Transverse colon (tissue), 3 donors: ENCODE results near the gene ZNF280A.

Experiments
- POLR2A ChIP-seq: fragments of 450-650 bp; IDR thresholded peaks from one replicate; pipeline ENCODE4 v1.6.1; 2016; ENCODE audit warnings: antibody characterized with exemption, mild to moderate bottlenecking, moderate library complexity
- TF ChIP-seq, protein P1 (sequence below), 5 experiments: fragments of 200-600 bp in 3 of 5; fragments of 450-650 bp in 2 of 5; sonication (generic) in 3 of 5; IDR thresholded peaks; 1 replicate in 2 of 5; 2 replicates in 3 of 5; pipeline ENCODE4 v1.5.1; 2016 to 2017; ENCODE audit warnings: antibody characterized with exemption in 5 of 5, inconsistent platforms in 3 of 5, mild to moderate bottlenecking in 2 of 5, moderate library complexity in 1 of 5

DNA sequence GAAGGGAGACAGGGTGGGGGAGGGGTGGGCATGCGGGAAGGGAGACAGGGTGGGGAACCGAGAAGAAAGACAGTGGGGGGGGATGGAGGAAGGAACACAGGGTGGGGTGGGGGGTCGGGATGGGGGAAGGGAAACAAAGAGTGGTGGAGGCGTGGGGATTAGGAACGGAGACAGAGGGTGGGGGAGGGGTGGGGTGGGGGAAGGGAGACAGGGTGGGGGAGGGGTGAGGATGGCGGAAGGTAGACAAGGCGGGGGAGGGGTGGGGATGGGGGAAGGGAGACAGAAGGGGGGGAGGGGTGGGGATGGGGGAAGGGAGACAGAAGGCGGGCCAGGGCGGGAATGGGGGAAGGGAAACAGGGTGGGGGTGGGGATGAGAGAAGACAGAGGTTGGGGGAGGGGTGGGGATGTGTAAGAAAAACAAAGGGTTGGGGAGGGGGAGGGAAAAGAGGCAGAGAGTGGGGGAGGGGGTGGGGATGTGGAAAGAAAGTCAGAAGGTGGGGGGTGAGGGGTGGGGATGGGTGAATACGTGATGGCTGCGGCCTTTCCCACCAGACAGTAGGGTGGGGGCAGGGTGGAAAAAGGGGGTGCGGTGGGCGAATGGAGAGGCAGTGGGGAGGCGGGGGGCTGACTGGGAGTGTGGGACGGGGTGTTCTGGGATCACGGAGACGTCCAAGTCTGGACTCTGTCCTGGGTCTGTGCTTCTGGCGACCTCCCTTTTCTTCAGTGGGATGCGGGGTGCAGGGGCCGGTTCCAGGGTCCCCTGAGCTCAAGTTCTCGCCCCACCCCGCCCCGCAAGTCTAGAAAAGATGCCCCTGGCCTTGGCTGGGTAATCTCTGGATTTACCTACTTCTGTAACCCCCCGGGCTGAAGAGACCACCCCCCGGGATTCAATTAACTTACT, 38.3 kb upstream of the ZNF280A start:
- TF ChIP-seq, protein P1, sequence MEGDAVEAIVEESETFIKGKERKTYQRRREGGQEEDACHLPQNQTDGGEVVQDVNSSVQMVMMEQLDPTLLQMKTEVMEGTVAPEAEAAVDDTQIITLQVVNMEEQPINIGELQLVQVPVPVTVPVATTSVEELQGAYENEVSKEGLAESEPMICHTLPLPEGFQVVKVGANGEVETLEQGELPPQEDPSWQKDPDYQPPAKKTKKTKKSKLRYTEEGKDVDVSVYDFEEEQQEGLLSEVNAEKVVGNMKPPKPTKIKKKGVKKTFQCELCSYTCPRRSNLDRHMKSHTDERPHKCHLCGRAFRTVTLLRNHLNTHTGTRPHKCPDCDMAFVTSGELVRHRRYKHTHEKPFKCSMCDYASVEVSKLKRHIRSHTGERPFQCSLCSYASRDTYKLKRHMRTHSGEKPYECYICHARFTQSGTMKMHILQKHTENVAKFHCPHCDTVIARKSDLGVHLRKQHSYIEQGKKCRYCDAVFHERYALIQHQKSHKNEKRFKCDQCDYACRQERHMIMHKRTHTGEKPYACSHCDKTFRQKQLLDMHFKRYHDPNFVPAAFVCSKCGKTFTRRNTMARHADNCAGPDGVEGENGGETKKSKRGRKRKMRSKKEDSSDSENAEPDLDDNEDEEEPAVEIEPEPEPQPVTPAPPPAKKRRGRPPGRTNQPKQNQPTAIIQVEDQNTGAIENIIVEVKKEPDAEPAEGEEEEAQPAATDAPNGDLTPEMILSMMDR (IDR thresholded peaks at IDR 0.05), result no peak
- no peak for TF ChIP-seq POLR2A
